Endothelial cell of umbilical vein (primary cell): ENCODE results near the gene CCBE1. TPM values are rescaled to one million over a fixed set of nuclear protein-coding genes. Genes with fewer than 3 reads are reported as not detected.

ENCODE experiments used
- BruUV-seq: library from RNA; stranded (reverse); fragments of 400-500 nt; replicated peaks from 2 replicates; lab custom pipeline; 2021; lab: Mats Ljungman, UMichigan
- CTCF ChIA-PET: fragments of 300-600, 350-600 bp; sonication (Branson Sonifier 250); formaldehyde crosslinking; loops from one replicate; lab custom pipeline; 2021; ENCODE audit warnings: antibody characterized with exemption, inconsistent platforms; lab: Charles Lee
- POLR2A ChIA-PET: fragments of 300-600, 350-600 bp; sonication (Branson Sonifier 250); formaldehyde crosslinking; loops from one replicate; lab custom pipeline; 2021; ENCODE audit warnings: antibody characterized with exemption, inconsistent platforms; lab: Charles Lee
- DNase-seq: peaks from one replicate; pipeline ENCODE4 v3.0.0-alpha.2; 2011; ENCODE audit warnings: low read depth, low spot score
- FAIRE-seq: peaks from 2 replicates; lab custom pipeline; 2011; peaks lifted over from hg19 to GRCh38; lab: Jason Lieb, UNC
- H2AFZ ChIP-seq: 2 replicates; pipeline ENCODE4 v1.6.0; 2012; ENCODE audit warnings: low read depth, low read length, control low read depth, inconsistent platforms
- H3K27ac ChIP-seq: 2 replicates; pipeline ENCODE4 v1.5.1; 2011; ENCODE audit warnings: low read depth, mild to moderate bottlenecking, control low read depth, low read length, moderate library complexity; ENCODE audit not compliant: insufficient read depth
- H3K27me3 ChIP-seq, 2 experiments: 2 replicates each; pipeline versions ENCODE4 v1.6.0 to v1.6.1; 2011; ENCODE audit warnings: low read length in 2 of 2, mixed read lengths in 1 of 2; ENCODE audit not compliant: control insufficient read depth in 2 of 2, insufficient read depth in 2 of 2
- H3K36me3 ChIP-seq, 2 experiments: 2 replicates in 1 of 2; 3 replicates in 1 of 2; pipeline ENCODE4 v1.5.1; 2011; ENCODE audit warnings: low read length in 2 of 2, mild to moderate bottlenecking in 1 of 2, moderate library complexity in 1 of 2; ENCODE audit not compliant: control insufficient read depth in 2 of 2, insufficient read depth in 2 of 2; ENCODE audit errors: extremely low read depth in 1 of 2
- H3K4me1 ChIP-seq: 3 replicates; pipeline ENCODE4 v1.5.1; 2011; ENCODE audit warnings: mild to moderate bottlenecking, low read length; ENCODE audit not compliant: control insufficient read depth, insufficient read depth; ENCODE audit errors: extremely low read depth
- H3K4me2 ChIP-seq: 2 replicates; pipeline ENCODE4 v1.6.1; 2011; ENCODE audit warnings: low read length, control low read depth, mixed read lengths; ENCODE audit not compliant: insufficient read depth
- H3K4me3 ChIP-seq, 3 experiments: fragments of 200-600 bp in 1 of 3; sonication (generic), shearing (Covaris generic) in 1 of 3; replicated peaks in 1 of 3; 2 replicates each; pipeline ENCODE4 v1.5.1; 2011 to 2016; ENCODE audit warnings: control low read depth in 3 of 3, low read length in 3 of 3, mild to moderate bottlenecking in 2 of 3, inconsistent platforms in 1 of 3, low read depth in 1 of 3, moderate library complexity in 1 of 3; ENCODE audit not compliant: insufficient read depth in 1 of 3
- H3K79me2 ChIP-seq: 2 replicates; pipeline ENCODE4 v1.6.0; 2012; ENCODE audit warnings: low read length, inconsistent platforms; ENCODE audit not compliant: control insufficient read depth, insufficient read depth
- H3K9ac ChIP-seq: replicated peaks from 2 replicates; pipeline ENCODE3; 2011; ENCODE audit warnings: low read length, control low read depth; ENCODE audit not compliant: insufficient read depth; ENCODE audit errors: extremely low read depth
- H3K9me1 ChIP-seq: replicated peaks from 3 replicates; pipeline ENCODE4 v1.6.0; 2011; ENCODE audit warnings: mild to moderate bottlenecking, low read length; ENCODE audit not compliant: control insufficient read depth, insufficient read depth; ENCODE audit errors: extremely low read depth
- H3K9me3 ChIP-seq: replicated peaks from 2 replicates; pipeline ENCODE4 v1.5.1; 2012; ENCODE audit warnings: low read length, inconsistent platforms; ENCODE audit not compliant: control insufficient read depth, insufficient read depth
- H4K20me1 ChIP-seq: replicated peaks from 2 replicates; pipeline ENCODE3; 2011; ENCODE audit warnings: mild to moderate bottlenecking, low read length; ENCODE audit not compliant: control insufficient read depth, insufficient read depth; ENCODE audit errors: extremely low read depth
- CTCF ChIP-seq, 2 donors: IDR thresholded peaks; 1 replicate in 1 of 2; 2 replicates in 1 of 2; pipeline ENCODE4 v1.5.1; 2011; ENCODE audit warnings: low read length in 2 of 2, mild to moderate bottlenecking in 2 of 2, moderate library complexity in 2 of 2, control low read depth in 1 of 2, inconsistent platforms in 1 of 2, low read depth in 1 of 2; ENCODE audit not compliant: insufficient read depth in 1 of 2; ENCODE audit errors: extremely low read depth in 1 of 2
- EZH2 ChIP-seq: IDR thresholded peaks from 2 replicates; pipeline ENCODE4 v1.6.1; 2012; ENCODE audit warnings: borderline replicate concordance, low read depth, mild to moderate bottlenecking, moderate library complexity, low read length, inconsistent platforms; ENCODE audit not compliant: severe bottlenecking
- FOS ChIP-seq: IDR thresholded peaks from 2 replicates; pipeline ENCODE4 v1.6.1; 2011; ENCODE audit warnings: mild to moderate bottlenecking, low read length, moderate library complexity, borderline replicate concordance; ENCODE audit not compliant: insufficient read depth
- GATA2 ChIP-seq: IDR thresholded peaks from 2 replicates; pipeline ENCODE4 v1.7.0; 2011; ENCODE audit warnings: low read depth, mild to moderate bottlenecking, moderate library complexity, mixed read lengths, low read length; ENCODE audit not compliant: insufficient read length, insufficient read depth
- MAX ChIP-seq: IDR thresholded peaks from 2 replicates; pipeline ENCODE4 v1.6.1; 2011; ENCODE audit not compliant: insufficient read depth, insufficient read length
- MYC ChIP-seq: IDR thresholded peaks from one replicate; pipeline ENCODE4 v1.6.1; 2011; ENCODE audit warnings: mild to moderate bottlenecking, low read depth, low read length
- POLR2A ChIP-seq: IDR thresholded peaks from 2 replicates; pipeline ENCODE4 v1.6.1; 2012; ENCODE audit warnings: low read depth, mild to moderate bottlenecking, control low read depth, low read length
- POLR2AphosphoS5 ChIP-seq: IDR thresholded peaks from 2 replicates; pipeline ENCODE4 v1.6.1; 2012; ENCODE audit warnings: low read depth, mild to moderate bottlenecking, control low read depth, low read length, moderate library complexity; ENCODE audit not compliant: insufficient read depth
- dilution Hi-C: fragments of 300-500 bp; cut with MboI; formaldehyde crosslinking; loops from one replicate; pipeline ENCODE4 v1.15.0; 2019; ENCODE audit warnings: low sequenced_read_pairs; ENCODE audit not compliant: extremely low pct_ligation_motif_present
- intact Hi-C: fragments of 100-400 bp; cut with micrococcal nuclease; formaldehyde crosslinking; loops from one replicate; pipeline ENCODE4 v1.10.0; 2022
- polyA plus RNA-seq, 4 experiments: library from polyadenylated mRNA; depleted of rRNA in 3 of 4; stranded (reverse) in 3 of 4; unstranded in 1 of 4; fragments of >200 nt; gene quantifications; 2 replicates each; pipeline versions ENCODE4 v1.2.1 to v1.2.3, GENCODE V29; 2011 to 2012; ENCODE audit warnings: missing spikeins in 1 of 4
- total RNA-seq: library from RNA; stranded (reverse); gene quantifications from 2 replicates; pipeline ENCODE4 v1.2.3, GENCODE V29; 2021

Gene CCBE1
- total and polyA plus RNA-seq, 2 donors (not counting 3 experiments of a cell fraction or from before 2014, with no cell fraction given), result 0.04 TPM; not detected in 1

GRCh38 chr18:59564561-59564960, 132.7 kb downstream of the CCBE1 start:
- Histone ChIP-seq H4K20me1 (no peaks in the 10 kb centered on the region), H3K27ac (no peak overlapping the region), H3K9me3 (no peaks in the 10 kb centered on the region), H3K4me1 (no peaks in the 10 kb centered on the region), H3K36me3 (no peaks in the 10 kb centered on the region), H2AFZ (no peak overlapping the region), H3K4me2 (no peak overlapping the region), H3K27me3 (no peaks in the 10 kb centered on the region), H3K4me3 (no peak overlapping the region), H3K9me1 (no peaks in the 10 kb centered on the region), H3K9ac (no peak overlapping the region), H3K79me2 (no peaks in the 10 kb centered on the region)
- CTCF ChIA-PET, result no interaction called here
- no TSS peak for BruUV-seq
- dilution Hi-C loops (no loop called here), intact Hi-C loops (no loop called here)
- DNase-seq (no peak), FAIRE-seq (no peak)
- TF ChIP-seq GATA2 (no peak), POLR2AphosphoS5 (no peak), FOS (no peak), MAX (no peak), MYC (no peak), EZH2 (no peak), CTCF (IDR thresholded peaks at IDR 0.05; ENCODE audit: extremely low read depth in 1 of 2, insufficient read depth in 1 of 2, low read depth in 1 of 2, low read length in 2 of 2) (no peak), POLR2A (no peak)
- POLR2A ChIA-PET, result no interaction called here
